ENCODE results near the gene CMIP. TPM values are rescaled to one million over a fixed set of nuclear protein-coding genes. Genes with fewer than 3 reads are reported as not detected.

The CMIP gene
- total RNA-seq, 2 donors from 2014 or later: 7.7 to 19.2 TPM

DNA sequence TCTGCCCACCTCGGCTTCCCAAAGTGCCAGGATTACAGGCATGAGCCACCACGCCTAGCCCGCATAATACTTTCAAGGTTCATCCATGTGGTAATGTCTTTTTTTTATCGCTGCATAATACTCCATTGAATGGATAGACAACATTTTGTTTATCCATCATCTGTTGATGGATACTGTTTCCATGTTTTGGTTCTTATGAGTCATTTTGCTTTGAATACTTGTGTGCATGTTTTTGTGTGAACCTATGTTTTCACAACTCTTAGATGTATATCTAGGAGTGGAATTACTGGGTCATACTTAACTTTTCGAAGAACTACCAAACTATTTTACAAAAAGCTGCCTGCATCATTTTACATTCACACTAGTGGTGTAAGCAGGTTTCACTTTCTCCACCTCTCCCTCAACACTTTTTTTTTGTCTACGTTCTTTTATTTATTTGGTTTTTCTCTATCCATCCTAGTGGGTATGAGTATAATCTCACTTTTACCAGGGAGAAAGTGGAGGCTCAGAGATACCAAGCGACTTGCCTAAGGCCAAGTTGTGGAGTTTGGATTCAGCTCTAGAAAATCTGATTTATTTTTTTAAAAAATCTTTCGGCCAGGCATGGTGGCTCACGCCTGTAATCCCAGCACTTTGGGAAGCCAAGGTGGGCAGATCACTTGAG is 151.2 kb downstream of the CMIP start:
- no peak for DNase-seq (ENCODE audit: low spot score)
- H3K27me3 ChIP-seq: no peaks in the 10 kb centered on the region
- TF ChIP-seq, protein P1, sequence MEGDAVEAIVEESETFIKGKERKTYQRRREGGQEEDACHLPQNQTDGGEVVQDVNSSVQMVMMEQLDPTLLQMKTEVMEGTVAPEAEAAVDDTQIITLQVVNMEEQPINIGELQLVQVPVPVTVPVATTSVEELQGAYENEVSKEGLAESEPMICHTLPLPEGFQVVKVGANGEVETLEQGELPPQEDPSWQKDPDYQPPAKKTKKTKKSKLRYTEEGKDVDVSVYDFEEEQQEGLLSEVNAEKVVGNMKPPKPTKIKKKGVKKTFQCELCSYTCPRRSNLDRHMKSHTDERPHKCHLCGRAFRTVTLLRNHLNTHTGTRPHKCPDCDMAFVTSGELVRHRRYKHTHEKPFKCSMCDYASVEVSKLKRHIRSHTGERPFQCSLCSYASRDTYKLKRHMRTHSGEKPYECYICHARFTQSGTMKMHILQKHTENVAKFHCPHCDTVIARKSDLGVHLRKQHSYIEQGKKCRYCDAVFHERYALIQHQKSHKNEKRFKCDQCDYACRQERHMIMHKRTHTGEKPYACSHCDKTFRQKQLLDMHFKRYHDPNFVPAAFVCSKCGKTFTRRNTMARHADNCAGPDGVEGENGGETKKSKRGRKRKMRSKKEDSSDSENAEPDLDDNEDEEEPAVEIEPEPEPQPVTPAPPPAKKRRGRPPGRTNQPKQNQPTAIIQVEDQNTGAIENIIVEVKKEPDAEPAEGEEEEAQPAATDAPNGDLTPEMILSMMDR (IDR thresholded peaks at IDR 0.05): no peak
- no peaks in the 10 kb centered on the region for H3K9me3 ChIP-seq
- no peak overlapping the region for H3K4me3 ChIP-seq
- H3K4me1 ChIP-seq: peaks cover 0 to 8% of the 10 kb centered on the region in 2 donors
- no peak overlapping the region for H3K27ac ChIP-seq
- no peaks in the 10 kb centered on the region for H3K36me3 ChIP-seq

DNA sequence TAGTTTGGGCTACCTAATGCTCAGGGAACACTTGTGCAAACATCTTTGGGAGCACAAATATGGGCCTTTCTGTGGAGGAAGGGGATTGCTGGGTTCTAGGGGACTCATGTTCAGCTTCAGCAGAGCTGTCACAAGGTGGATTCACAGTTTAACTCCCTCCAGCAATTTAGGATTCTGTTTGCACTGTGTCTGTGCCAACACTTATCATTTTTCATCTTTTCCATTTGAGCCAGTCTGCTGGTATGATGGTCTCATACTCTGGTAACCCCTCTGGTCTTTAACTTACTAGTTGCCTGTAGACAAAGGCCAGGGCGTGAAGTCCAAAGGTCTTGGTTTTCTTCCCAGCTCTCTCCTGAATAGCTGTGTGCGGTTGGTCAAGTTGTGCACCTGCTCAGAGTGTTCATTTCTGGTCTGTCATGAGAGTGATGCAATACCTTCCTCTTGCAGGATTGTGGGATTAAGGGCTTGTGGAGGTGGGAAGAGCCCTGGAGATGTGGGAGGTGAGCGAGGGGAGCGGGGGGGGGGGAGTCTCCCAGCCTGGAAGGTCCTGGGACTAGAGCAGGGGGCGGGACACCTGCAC is 152.6 kb downstream of the CMIP start:
- no peaks in the 10 kb centered on the region for H3K9me3 ChIP-seq
- no peak for DNase-seq (ENCODE audit: low spot score)
- H3K27ac ChIP-seq: no peak overlapping the region
- TF ChIP-seq, protein P1 (IDR thresholded peaks at IDR 0.05): no peak
- no peaks in the 10 kb centered on the region for H3K36me3 ChIP-seq
- H3K4me1 ChIP-seq: peaks cover 0 to 20% of the 10 kb centered on the region in 2 donors
- H3K27me3 ChIP-seq: no peaks in the 10 kb centered on the region
- no peak overlapping the region for H3K4me3 ChIP-seq

DNA sequence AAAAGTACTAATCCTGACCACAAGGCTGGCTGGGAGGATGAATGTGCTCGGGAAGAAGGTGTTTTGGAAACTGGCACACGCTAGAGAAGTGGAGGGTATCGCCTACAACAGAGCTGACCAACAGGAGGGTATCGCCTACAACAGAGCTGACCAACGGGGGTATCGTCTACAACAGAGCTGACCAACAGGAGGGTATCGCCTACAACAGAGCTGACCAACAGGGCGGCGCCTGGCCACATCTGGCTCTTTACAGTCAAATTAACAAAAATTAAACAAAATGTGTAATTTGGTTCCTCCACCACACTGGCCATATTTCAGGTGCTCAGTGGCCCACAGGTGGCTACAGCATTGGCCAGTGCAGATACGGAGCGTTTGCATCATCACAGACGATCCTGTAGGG is 153.5 kb downstream of the CMIP start:
- TF ChIP-seq, protein P1 (IDR thresholded peaks at IDR 0.05): no peak
- no peak for DNase-seq (ENCODE audit: low spot score)
- no peak overlapping the region for H3K27ac ChIP-seq

DNA sequence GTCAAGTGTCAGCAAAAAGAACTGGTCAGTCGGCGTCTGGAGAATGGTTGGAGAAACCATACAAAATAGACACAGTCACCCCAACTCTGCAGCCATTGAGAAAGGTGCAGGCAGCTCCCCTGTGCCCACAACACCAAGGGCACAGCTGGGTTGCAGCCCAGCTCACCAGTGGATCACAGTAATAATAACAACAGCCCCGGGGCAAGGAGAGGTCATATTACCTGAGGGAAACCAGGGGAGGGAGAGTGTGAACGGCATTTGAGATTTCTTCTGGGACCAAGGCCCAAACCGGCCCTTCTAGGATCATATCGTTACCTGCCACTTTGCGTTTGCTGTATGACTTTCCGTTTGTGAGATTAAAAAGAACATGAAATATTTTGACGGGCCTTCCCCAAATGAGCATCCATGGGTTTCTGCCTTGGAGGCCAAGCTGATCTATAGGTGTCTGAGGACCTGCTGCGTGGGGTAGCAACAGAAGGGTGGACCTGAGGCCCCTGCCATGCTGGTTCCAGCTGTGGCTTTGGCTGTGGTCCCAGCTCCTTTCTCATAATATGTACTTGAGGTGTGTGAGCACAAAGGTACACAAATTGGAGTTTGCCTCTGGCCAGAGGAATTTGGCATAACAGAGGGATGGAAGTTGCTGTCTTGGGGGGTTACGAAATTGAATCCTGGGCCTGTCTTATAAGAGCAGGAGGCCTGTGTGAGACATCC is 154.6 kb downstream of the CMIP start:
- no peak overlapping the region for H3K4me3 ChIP-seq
- H3K9me3 ChIP-seq: no peaks in the 10 kb centered on the region
- no peaks in the 10 kb centered on the region for H3K36me3 ChIP-seq
- TF ChIP-seq, protein P1 (IDR thresholded peaks at IDR 0.05): no peak
- H3K4me1 ChIP-seq: peaks cover 0 to 20% of the 10 kb centered on the region in 2 donors
- H3K27ac ChIP-seq: no peak overlapping the region
- no peaks in the 10 kb centered on the region for H3K27me3 ChIP-seq
- DNase-seq (ENCODE audit: low spot score): no peak

More for the DNA sequence above, 153.5 kb downstream of the CMIP start:
- Histone ChIP-seq H3K27me3 (no peaks in the 10 kb centered on the region), H3K9me3 (no peaks in the 10 kb centered on the region), H3K4me1 (peaks cover 0 to 20% of the 10 kb centered on the region in 2 donors), H3K4me3 (no peak overlapping the region), H3K36me3 (no peaks in the 10 kb centered on the region)

DNA sequence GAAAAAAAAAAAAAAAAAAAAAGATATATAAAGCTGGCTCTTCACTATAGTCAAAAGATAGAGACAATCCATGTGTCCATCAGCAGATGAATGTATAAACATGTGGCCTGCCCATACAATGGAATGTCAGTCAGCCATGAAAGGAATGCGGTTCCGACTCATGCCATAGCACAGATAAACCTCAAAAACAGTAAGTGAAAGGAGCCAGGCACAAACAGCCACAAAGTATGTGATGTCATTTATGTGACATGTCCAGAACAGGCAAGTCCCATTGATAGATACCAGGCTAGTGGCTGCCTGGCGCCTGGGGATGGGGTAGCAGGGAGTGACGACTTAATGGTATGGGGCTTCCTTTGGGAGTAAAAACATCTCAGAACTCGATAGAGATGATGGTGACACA is 155.7 kb downstream of the CMIP start:
- H3K9me3 ChIP-seq: no peaks in the 10 kb centered on the region
- H3K27ac ChIP-seq: no peak overlapping the region
- DNase-seq (ENCODE audit: low spot score): no peak

More for the DNA sequence above, 155.7 kb downstream of the CMIP start:
- H3K4me1 ChIP-seq: peaks cover 0 to 20% of the 10 kb centered on the region in 2 donors
- no peaks in the 10 kb centered on the region for H3K36me3 ChIP-seq
- TF ChIP-seq, protein P1 (IDR thresholded peaks at IDR 0.05): no peak
- H3K4me3 ChIP-seq: no peak overlapping the region
- no peaks in the 10 kb centered on the region for H3K27me3 ChIP-seq

Measured in right atrium auricular region (tissue), 2 donors.